SK-N-MC (cell line): Measurements from ENCODE around the gene ANO6.

ENCODE experiments used
- EZH2 ChIP-seq: fragments of 200-600 bp; sonication (generic); IDR thresholded peaks from one replicate; pipeline ENCODE4 v1.6.1; 2017; ENCODE audit warnings: antibody characterized with exemption
- FOXP2 ChIP-seq: optimal IDR thresholded peaks from 2 replicates; pipeline ENCODE3; 2011; ENCODE audit warnings: mild to moderate bottlenecking, moderate library complexity; ENCODE audit not compliant: insufficient read depth; ENCODE audit errors: extremely low read length, control extremely low read depth
- POLR2AphosphoS5 ChIP-seq: IDR thresholded peaks from 2 replicates; pipeline ENCODE4 v1.6.1; 2012; ENCODE audit warnings: mild to moderate bottlenecking, low read depth, low read length, borderline replicate concordance

- TF ChIP-seq POLR2AphosphoS5: no peak
- TF ChIP-seq EZH2: no peak
- TF ChIP-seq FOXP2: no peak
Observed at GRCh38 chr12:45481746-45482145, 265.9 kb downstream of the ANO6 start.
